Gastrocnemius medialis (tissue), 4 donors: ENCODE data around the gene PSMB2.

Experiments used
- CTCF ChIP-seq, 5 experiments: fragments of 450-650 bp in 3 of 5; fragments of 200-600 bp in 2 of 5; sonication (generic) in 2 of 5; IDR thresholded peaks in 4 of 5; conservative IDR thresholded peaks in 1 of 5; 1 replicate in 4 of 5; 2 replicates in 1 of 5; pipeline ENCODE4 v1.5.1; 2016 to 2019; ENCODE audit warnings: antibody characterized with exemption in 5 of 5, mild to moderate bottlenecking in 3 of 5, moderate library complexity in 3 of 5
- POLR2A ChIP-seq, 2 donors: fragments of 450-650 bp; IDR thresholded peaks; one replicate each; pipeline ENCODE4 v1.6.1; 2017; ENCODE audit warnings: antibody characterized with exemption in 2 of 2, mild to moderate bottlenecking in 2 of 2, moderate library complexity in 2 of 2

- TF ChIP-seq CTCF (IDR thresholded peaks at IDR 0.05 in 4 of 5, conservative IDR thresholded peaks at IDR 0.05 in 1 of 5) (no peak), POLR2A (IDR thresholded peaks at IDR 0.05) (no peak)
Measured at GRCh38 chr1:35656863-35657232, 15.5 kb upstream of the PSMB2 start.
